GM12875 (cell line): ENCODE results near the gene NKAIN2.
"Not testable (repeated sequence)": the region's sequence is repeated elsewhere in the genome, so short reads cannot be mapped to it uniquely, and the experiment has no call there.

Experiments used
- H3K4me3 ChIP-seq: one replicate; pipeline ENCODE4 v1.5.1; 2011; ENCODE audit warnings: low read depth, low read length, control low read depth
- TF ChIP-seq, protein P1 (sequence below): IDR thresholded peaks from 2 replicates; pipeline ENCODE4 v1.5.1; 2011; ENCODE audit warnings: low read depth, mild to moderate bottlenecking, control low read depth, inconsistent platforms, low read length, moderate library complexity, borderline replicate concordance; ENCODE audit not compliant: insufficient read depth

NKAIN2 gene

GRCh38 chr6:124561635-124562130, 758.0 kb downstream of the NKAIN2 start:
- H3K4me3 ChIP-seq: no peak overlapping the region
- TF ChIP-seq, protein P1, sequence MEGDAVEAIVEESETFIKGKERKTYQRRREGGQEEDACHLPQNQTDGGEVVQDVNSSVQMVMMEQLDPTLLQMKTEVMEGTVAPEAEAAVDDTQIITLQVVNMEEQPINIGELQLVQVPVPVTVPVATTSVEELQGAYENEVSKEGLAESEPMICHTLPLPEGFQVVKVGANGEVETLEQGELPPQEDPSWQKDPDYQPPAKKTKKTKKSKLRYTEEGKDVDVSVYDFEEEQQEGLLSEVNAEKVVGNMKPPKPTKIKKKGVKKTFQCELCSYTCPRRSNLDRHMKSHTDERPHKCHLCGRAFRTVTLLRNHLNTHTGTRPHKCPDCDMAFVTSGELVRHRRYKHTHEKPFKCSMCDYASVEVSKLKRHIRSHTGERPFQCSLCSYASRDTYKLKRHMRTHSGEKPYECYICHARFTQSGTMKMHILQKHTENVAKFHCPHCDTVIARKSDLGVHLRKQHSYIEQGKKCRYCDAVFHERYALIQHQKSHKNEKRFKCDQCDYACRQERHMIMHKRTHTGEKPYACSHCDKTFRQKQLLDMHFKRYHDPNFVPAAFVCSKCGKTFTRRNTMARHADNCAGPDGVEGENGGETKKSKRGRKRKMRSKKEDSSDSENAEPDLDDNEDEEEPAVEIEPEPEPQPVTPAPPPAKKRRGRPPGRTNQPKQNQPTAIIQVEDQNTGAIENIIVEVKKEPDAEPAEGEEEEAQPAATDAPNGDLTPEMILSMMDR: no peak

- not testable (repeated sequence) for H3K4me3 ChIP-seq
Measured at GRCh38 chr6:124564125-124564524, 760.5 kb downstream of the NKAIN2 start.

GRCh38 chr6:124567401-124567800, 763.7 kb downstream of the NKAIN2 start:
- TF ChIP-seq, protein P1: no peak
- no peak overlapping the region for H3K4me3 ChIP-seq

DNA sequence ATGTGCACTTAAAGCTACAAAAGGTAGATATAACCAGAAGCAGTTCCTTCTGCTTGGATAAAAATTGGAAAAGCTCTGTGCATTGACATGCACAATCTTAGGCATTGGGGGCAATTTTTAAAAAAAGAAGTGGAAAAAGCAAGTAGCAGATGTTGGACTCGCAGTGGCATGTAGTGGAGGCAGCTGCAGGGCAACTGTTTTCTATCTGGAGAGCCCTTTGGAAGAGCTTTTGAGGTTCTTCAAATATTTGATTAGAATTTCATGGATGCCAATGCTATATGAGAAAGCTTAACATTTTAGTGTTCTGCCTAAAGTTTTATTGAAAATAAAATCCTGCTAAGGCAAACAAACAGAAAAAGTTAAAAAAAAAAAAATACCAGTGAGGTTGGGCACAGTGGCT, 770.3 kb downstream of the NKAIN2 start:
- TF ChIP-seq, protein P1: no peak
- no peak overlapping the region for H3K4me3 ChIP-seq

DNA sequence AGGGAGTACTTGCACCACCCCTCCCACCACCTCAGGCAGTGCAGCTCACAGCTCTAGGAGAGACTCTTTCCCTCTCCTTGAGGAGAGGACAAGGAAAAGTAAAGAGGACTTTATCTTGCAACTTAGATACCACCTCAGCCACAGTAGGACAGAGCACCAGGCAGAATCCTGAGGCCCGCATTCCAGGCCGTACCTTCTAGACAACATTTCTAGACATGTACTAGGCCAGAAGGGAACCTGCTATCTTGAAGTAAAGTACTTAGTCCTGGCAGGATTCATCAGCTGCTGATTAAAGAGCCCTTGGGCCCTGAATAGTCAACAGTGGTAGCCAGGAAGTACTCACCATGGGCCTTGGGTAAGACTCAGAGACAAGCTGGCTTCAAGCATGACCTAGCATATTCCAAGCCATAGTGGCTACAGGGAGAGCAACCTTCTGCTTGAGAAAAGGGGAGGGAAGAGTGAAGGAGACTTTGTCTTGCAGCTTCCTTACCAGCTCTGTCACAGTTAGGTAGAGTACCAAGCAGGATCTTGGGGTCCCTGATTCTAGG, 774.1 kb downstream of the NKAIN2 start:
- TF ChIP-seq, protein P1: no peak
- H3K4me3 ChIP-seq: no peak overlapping the region

DNA sequence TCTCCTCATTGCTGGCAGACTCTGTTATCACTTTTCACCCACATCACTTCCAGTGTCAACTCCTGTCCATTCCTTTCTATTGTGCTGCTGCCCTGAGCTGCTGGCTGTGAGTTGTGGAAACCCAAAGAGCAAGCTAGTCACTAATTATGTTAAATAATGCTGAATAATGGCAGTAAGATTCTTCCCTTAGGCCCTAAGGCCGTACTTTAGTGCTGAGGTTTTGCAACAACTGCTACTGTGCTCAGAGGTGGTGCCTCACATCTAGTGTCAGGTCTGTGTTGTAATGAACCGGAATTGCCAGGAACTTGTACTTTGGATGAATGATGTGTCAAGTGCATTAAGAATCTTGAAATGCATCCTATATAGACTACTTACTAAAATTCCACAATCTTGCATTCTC, 786.3 kb downstream of the NKAIN2 start:
- H3K4me3 ChIP-seq: no peak overlapping the region
- TF ChIP-seq, protein P1: no peak

GRCh38 chr6:124599656-124600055, 796.0 kb downstream of the NKAIN2 start:
- no peak overlapping the region for H3K4me3 ChIP-seq
- TF ChIP-seq, protein P1: no peak
